BJ (cell line): ENCODE measurements around the gene CES5A. TPM values are rescaled to one million over a fixed set of nuclear protein-coding genes. Genes with fewer than 3 reads are reported as not detected.

Experiments used
- CTCF ChIA-PET: fragments of 350-600 bp; formaldehyde crosslinking; extraction: SDS; loops from one replicate; lab custom pipeline; 2021; ENCODE audit warnings: antibody characterized with exemption, inconsistent platforms; lab: Yijun Ruan, JAX
- POLR2A ChIA-PET: fragments of 300-600 bp; sonication (Branson Sonifier 250); formaldehyde crosslinking; extraction: SDS; loops from one replicate; lab custom pipeline; 2021; ENCODE audit warnings: antibody characterized with exemption; lab: Charles Lee
- DNase-seq: peaks from one replicate; pipeline ENCODE4 v3.0.0-alpha.2; 2011; ENCODE audit warnings: low read depth
- H3K27me3 ChIP-seq: 2 replicates; pipeline ENCODE4 v1.6.0; 2011; ENCODE audit warnings: low read length; ENCODE audit not compliant: control insufficient read depth, insufficient read depth
- H3K36me3 ChIP-seq: 2 replicates; pipeline ENCODE4 v1.5.1; 2011; ENCODE audit warnings: low read length; ENCODE audit not compliant: control insufficient read depth, insufficient read depth
- H3K4me3 ChIP-seq: 2 replicates; pipeline ENCODE4 v1.5.1; 2011; ENCODE audit warnings: low read depth, mild to moderate bottlenecking, control low read depth, low read length
- polyA plus RNA-seq: library from polyadenylated mRNA; depleted of rRNA; stranded (reverse); fragments of >200 nt; gene quantifications from 2 replicates; pipeline ENCODE4 v1.2.3, GENCODE V29; 2011
- TF ChIP-seq, protein P1 (sequence below): IDR thresholded peaks from 2 replicates; pipeline ENCODE4 v1.5.1; 2011; ENCODE audit warnings: low read depth, mild to moderate bottlenecking, control low read depth, inconsistent platforms, low read length, moderate library complexity; ENCODE audit not compliant: insufficient read depth

CES5A gene
- polyA plus RNA-seq, 1 experiment: not detected

DNA sequence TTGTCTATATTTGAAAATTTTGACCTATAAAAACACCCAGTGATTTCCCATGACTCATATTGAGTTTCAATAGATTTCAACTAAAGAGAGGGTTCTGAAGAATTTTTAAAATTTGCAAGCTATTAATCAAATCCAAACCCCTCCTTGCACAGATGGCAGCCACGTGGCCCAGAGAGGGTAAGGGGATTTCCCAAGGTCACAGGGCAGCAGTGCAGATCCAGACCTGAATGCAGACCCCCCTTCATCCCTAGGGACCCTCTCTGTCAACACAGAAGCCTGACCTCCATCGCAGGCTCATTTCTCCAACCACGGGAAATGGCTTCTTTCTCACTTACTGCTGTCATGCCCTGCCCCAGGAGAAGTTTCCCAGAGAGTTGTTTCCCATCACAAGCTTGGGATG is 24.7 kb upstream of the CES5A start:
- ChIA-PET CTCF (interaction anchor here (1.0 kb wide), 1 partner anchor 11 kb away, joined by 3 read pairs; no protein-coding TSS in a partner anchor), POLR2A (no interaction called here)
- no peak for DNase-seq
- Histone ChIP-seq H3K4me3 (no peak overlapping the region), H3K27me3 (no peaks in the 10 kb centered on the region), H3K36me3 (no peaks in the 10 kb centered on the region)
- TF ChIP-seq, protein P1, sequence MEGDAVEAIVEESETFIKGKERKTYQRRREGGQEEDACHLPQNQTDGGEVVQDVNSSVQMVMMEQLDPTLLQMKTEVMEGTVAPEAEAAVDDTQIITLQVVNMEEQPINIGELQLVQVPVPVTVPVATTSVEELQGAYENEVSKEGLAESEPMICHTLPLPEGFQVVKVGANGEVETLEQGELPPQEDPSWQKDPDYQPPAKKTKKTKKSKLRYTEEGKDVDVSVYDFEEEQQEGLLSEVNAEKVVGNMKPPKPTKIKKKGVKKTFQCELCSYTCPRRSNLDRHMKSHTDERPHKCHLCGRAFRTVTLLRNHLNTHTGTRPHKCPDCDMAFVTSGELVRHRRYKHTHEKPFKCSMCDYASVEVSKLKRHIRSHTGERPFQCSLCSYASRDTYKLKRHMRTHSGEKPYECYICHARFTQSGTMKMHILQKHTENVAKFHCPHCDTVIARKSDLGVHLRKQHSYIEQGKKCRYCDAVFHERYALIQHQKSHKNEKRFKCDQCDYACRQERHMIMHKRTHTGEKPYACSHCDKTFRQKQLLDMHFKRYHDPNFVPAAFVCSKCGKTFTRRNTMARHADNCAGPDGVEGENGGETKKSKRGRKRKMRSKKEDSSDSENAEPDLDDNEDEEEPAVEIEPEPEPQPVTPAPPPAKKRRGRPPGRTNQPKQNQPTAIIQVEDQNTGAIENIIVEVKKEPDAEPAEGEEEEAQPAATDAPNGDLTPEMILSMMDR: no peak

DNA sequence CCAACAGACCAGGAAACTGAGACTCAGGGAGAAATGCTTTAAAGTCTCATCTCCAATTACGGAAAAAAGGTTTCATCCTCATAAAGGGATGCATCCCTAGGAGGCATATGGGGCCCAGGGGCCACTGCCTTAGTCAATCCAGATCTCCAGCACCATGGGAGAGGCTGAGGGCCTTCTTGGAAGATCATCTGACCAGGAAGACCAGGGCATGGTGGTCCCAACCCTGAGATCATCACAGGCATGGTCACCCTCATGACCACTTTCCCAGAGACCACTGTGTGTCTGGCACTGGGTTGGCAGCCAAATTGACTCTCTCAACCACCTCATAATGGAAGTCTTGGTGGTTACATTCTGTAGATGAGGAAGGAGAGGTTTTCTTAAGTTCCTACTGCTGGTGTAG is 23.4 kb upstream of the CES5A start:
- Histone ChIP-seq H3K27me3 (no peaks in the 10 kb centered on the region), H3K36me3 (no peaks in the 10 kb centered on the region), H3K4me3 (no peak overlapping the region)
- CTCF ChIA-PET: no interaction called here
- POLR2A ChIA-PET: no interaction called here
- DNase-seq: no peak
- TF ChIP-seq, protein P1: no peak

DNA sequence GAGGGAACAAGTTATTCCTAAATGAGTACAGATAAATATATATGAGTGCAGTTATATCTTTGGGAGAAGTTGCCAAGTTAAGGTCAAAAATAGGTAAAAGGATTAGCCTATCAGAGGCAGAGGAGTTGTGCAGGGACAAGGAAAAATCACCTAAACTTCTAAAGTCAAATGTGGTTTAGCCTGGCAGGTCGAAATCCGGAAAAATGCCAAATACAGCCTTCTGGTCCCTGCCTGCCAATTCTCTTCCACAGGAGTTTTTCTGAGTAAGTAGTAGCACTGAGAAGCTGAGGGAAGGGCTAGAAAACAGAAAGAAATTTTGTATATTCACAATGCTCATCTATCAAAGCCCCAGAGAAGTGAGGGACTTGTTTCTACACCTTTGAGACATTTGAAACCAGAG is 17.6 kb upstream of the CES5A start:
- TF ChIP-seq, protein P1: no peak
- Histone ChIP-seq H3K4me3 (no peak overlapping the region), H3K36me3 (no peaks in the 10 kb centered on the region), H3K27me3 (no peaks in the 10 kb centered on the region)
- DNase-seq: no peak
- ChIA-PET POLR2A (no interaction called here), CTCF (no interaction called here)

DNA sequence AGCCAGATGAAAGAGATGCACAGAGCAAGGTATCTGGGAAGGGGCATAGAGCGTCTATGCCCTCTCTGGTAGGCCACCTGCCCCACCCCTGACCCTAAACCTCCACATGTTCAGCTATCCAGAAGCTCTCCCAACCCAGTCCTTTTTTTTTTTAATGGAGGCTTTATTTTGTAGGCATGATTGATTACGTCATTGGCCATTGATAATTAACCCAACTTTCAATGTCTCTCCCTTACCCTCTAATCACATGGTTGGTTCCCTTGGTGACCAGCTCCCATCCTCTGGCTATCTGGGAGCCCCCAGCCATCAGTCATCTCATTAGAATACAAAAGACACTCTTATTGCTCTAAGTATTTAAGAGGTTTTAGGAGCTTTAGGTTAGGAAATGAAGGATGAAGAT is 14.3 kb upstream of the CES5A start:
- ChIA-PET POLR2A (no interaction called here), CTCF (interaction anchor here (1.2 kb wide), 1 partner anchor 10 kb away, joined by 3 read pairs; no protein-coding TSS in a partner anchor)
- H3K27me3 ChIP-seq: no peaks in the 10 kb centered on the region
- TF ChIP-seq, protein P1: no peak
- no peak for DNase-seq
- no peaks in the 10 kb centered on the region for H3K36me3 ChIP-seq
- no peak overlapping the region for H3K4me3 ChIP-seq

DNA sequence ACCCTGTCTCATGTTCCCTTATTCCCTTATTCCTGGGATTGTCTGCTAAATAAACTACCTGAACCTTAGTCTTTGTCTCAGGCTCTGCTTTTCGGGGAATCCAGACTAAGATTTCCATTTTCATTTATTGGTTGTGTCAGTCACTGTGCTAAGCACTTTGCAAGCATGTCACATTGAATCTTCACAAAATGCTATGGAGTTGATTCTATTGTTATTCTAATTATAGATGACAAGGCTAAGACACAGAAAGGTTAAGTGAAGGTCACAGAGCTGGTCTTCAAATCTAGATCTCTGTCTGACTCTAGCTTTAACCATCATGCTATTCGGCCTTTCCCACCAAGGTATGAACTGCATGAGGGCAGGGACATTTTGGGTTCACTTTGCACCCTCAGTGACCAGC is 13.4 kb upstream of the CES5A start:
- DNase-seq: no peak
- TF ChIP-seq, protein P1: no peak
- no peaks in the 10 kb centered on the region for H3K36me3 ChIP-seq
- H3K27me3 ChIP-seq: no peaks in the 10 kb centered on the region
- H3K4me3 ChIP-seq: no peak overlapping the region
- ChIA-PET POLR2A (no interaction called here), CTCF (interaction anchor here (1.2 kb wide), 1 partner anchor 11 kb away, joined by 3 read pairs; no protein-coding TSS in a partner anchor)
